H1 (cell line): Measurements from ENCODE around the gene NXN. TPM values are rescaled to one million over a fixed set of nuclear protein-coding genes. Genes with fewer than 3 reads are reported as not detected.

Experiments used
- CTCF ChIA-PET: fragments of 300-600 bp; sonication (Branson Sonifier 250); formaldehyde crosslinking; loops from one replicate; lab custom pipeline; 2021; ENCODE audit not compliant: partially characterized antibody; lab: Charles Lee
- POLR2A ChIA-PET: fragments of 300-600 bp; sonication (Branson Sonifier 250); formaldehyde crosslinking; loops from one replicate; lab custom pipeline; 2021; ENCODE audit warnings: inconsistent platforms; ENCODE audit not compliant: partially characterized antibody; lab: Charles Lee
- DNase-seq, 2 experiments: peaks; one replicate each; pipeline versions ENCODE4 v3.0.0 to v3.0.0-alpha.2; 2010 to 2022; ENCODE audit warnings: low spot score in 2 of 2, low read depth in 1 of 2, mixed read lengths in 1 of 2
- FAIRE-seq: peaks from 2 replicates; lab custom pipeline; 2011; peaks lifted over from hg19 to GRCh38; lab: Jason Lieb, UNC
- H2AFZ ChIP-seq: 2 replicates; pipeline ENCODE4 v1.8.1; 2012; ENCODE audit warnings: low read length, inconsistent platforms
- H2AK5ac ChIP-seq: 2 replicates; pipeline ENCODE4 v1.6.1; 2013; ENCODE audit warnings: low read depth, low read length
- H2BK120ac ChIP-seq: replicated peaks from 2 replicates; pipeline ENCODE3; 2013; ENCODE audit warnings: low read depth, low read length, inconsistent platforms
- H2BK12ac ChIP-seq: 2 replicates; pipeline ENCODE4 v1.6.1; 2013; ENCODE audit warnings: low read depth, low read length
- H2BK15ac ChIP-seq: 2 replicates; pipeline ENCODE4 v1.6.1; 2013; ENCODE audit warnings: low read length
- H2BK20ac ChIP-seq: 2 replicates; pipeline ENCODE4 v1.6.1; 2013; ENCODE audit warnings: low read length
- H2BK5ac ChIP-seq: 2 replicates; pipeline ENCODE4 v1.6.1; 2013; ENCODE audit warnings: low read depth, low read length
- H3K14ac ChIP-seq: 2 replicates; pipeline ENCODE4 v1.6.1; 2013; ENCODE audit warnings: inconsistent platforms; ENCODE audit not compliant: insufficient read length
- H3K18ac ChIP-seq: 2 replicates; pipeline ENCODE4 v1.6.1; 2013; ENCODE audit warnings: low read length; ENCODE audit errors: extremely low read depth
- H3K23ac ChIP-seq: 2 replicates; pipeline ENCODE4 v1.6.1; 2013; ENCODE audit warnings: inconsistent platforms; ENCODE audit not compliant: insufficient read length
- H3K23me2 ChIP-seq: 2 replicates; pipeline ENCODE4 v1.6.1; 2013; ENCODE audit warnings: low read depth, low read length
- H3K27ac ChIP-seq: 2 replicates; pipeline ENCODE4 v1.6.1; 2011; ENCODE audit warnings: low read depth, low read length, inconsistent platforms
- H3K27me3 ChIP-seq, 4 experiments: replicated peaks in 1 of 4; 1 replicate in 1 of 4; 2 replicates in 3 of 4; pipeline versions ENCODE4 v1.6.1 to v1.8.1; 2011 to 2013; ENCODE audit warnings: low read length in 3 of 4, mild to moderate bottlenecking in 3 of 4, inconsistent platforms in 2 of 4, mixed read lengths in 2 of 4, moderate library complexity in 1 of 4; ENCODE audit not compliant: control insufficient read depth in 3 of 4, insufficient read depth in 3 of 4; ENCODE audit errors: extremely low read depth in 1 of 4
- H3K36me3 ChIP-seq, 4 experiments: 2 replicates each; pipeline versions ENCODE4 v1.6.1 to v1.8.1; 2011 to 2013; ENCODE audit warnings: mild to moderate bottlenecking in 4 of 4, low read length in 3 of 4, moderate library complexity in 2 of 4, control low read depth in 1 of 4, inconsistent platforms in 1 of 4; ENCODE audit not compliant: insufficient read depth in 4 of 4, control insufficient read depth in 2 of 4
- H3K4ac ChIP-seq: replicated peaks from 2 replicates; pipeline ENCODE3; 2013; ENCODE audit warnings: low read length, low read depth, mixed read lengths, inconsistent platforms; ENCODE audit not compliant: insufficient read length
- H3K4me1 ChIP-seq, 4 experiments: replicated peaks in 1 of 4; 1 replicate in 1 of 4; 2 replicates in 3 of 4; pipeline versions ENCODE4 v1.6.1 to v1.8.1; 2011 to 2013; ENCODE audit warnings: low read length in 3 of 4, inconsistent platforms in 2 of 4, mixed read lengths in 1 of 4; ENCODE audit not compliant: insufficient read depth in 4 of 4, control insufficient read depth in 3 of 4
- H3K4me2 ChIP-seq, 2 experiments: 2 replicates each; pipeline versions ENCODE4 v1.6.1 to v1.8.1; 2011 to 2013; ENCODE audit warnings: low read depth in 2 of 2, low read length in 2 of 2, control low read depth in 1 of 2, inconsistent platforms in 1 of 2, mild to moderate bottlenecking in 1 of 2; ENCODE audit not compliant: insufficient read depth in 1 of 2
- H3K4me3 ChIP-seq, 4 experiments: fragments of 200-600, 300-600 bp in 1 of 4; sonication (generic), shearing (Covaris generic), sonication (Bioruptor Twin) in 1 of 4; 2 replicates each; pipeline versions ENCODE4 v1.5.1 to v1.8.1; 2011 to 2016; ENCODE audit warnings: low read length in 4 of 4, low read depth in 3 of 4, control low read depth in 2 of 4, inconsistent platforms in 2 of 4, mild to moderate bottlenecking in 2 of 4, mixed read lengths in 1 of 4, moderate library complexity in 1 of 4; ENCODE audit not compliant: insufficient read depth in 2 of 4; ENCODE audit errors: extremely low read depth in 1 of 4
- H3K56ac ChIP-seq: replicated peaks from 2 replicates; pipeline ENCODE3; 2013; ENCODE audit warnings: low read depth, mild to moderate bottlenecking, mixed read lengths, low read length, inconsistent platforms; ENCODE audit not compliant: insufficient read length
- H3K79me1 ChIP-seq: 2 replicates; pipeline ENCODE4 v1.6.1; 2013; ENCODE audit warnings: low read depth, low read length, control low read depth
- H3K79me2 ChIP-seq, 2 experiments: 2 replicates each; pipeline versions ENCODE4 v1.6.1 to v1.8.1; 2012 to 2013; ENCODE audit warnings: low read length in 2 of 2, mild to moderate bottlenecking in 2 of 2, inconsistent platforms in 1 of 2; ENCODE audit not compliant: insufficient read depth in 2 of 2, control insufficient read depth in 1 of 2
- H3K9ac ChIP-seq, 4 experiments: replicated peaks in 1 of 4; 1 replicate in 1 of 4; 2 replicates in 3 of 4; pipeline versions ENCODE4 v1.6.1 to v1.8.1; 2011 to 2013; ENCODE audit warnings: low read depth in 3 of 4, low read length in 3 of 4, control low read depth in 2 of 4, mild to moderate bottlenecking in 2 of 4, moderate library complexity in 2 of 4, inconsistent platforms in 1 of 4; ENCODE audit errors: extremely low read depth in 1 of 4
- H3K9me3 ChIP-seq, 2 experiments: 2 replicates each; pipeline versions ENCODE4 v1.6.1 to v1.8.1; 2012 to 2013; ENCODE audit warnings: mild to moderate bottlenecking in 2 of 2, moderate library complexity in 2 of 2, control low read depth in 1 of 2, inconsistent platforms in 1 of 2, low read depth in 1 of 2, low read length in 1 of 2, mixed read lengths in 1 of 2; ENCODE audit not compliant: insufficient read depth in 2 of 2
- H4K20me1 ChIP-seq, 2 experiments: replicated peaks in 1 of 2; 2 replicates each; pipeline versions ENCODE3 to v1.8.1; 2011 to 2013; ENCODE audit warnings: inconsistent platforms in 2 of 2, low read length in 2 of 2, mild to moderate bottlenecking in 1 of 2; ENCODE audit not compliant: insufficient read depth in 2 of 2, control insufficient read depth in 1 of 2
- H4K5ac ChIP-seq: 2 replicates; pipeline ENCODE4 v1.6.1; 2013; ENCODE audit warnings: low read length, low read depth, mixed read lengths, inconsistent platforms; ENCODE audit not compliant: insufficient read length
- H4K8ac ChIP-seq: 2 replicates; pipeline ENCODE4 v1.8.0; 2013; ENCODE audit warnings: mild to moderate bottlenecking, moderate library complexity, low read length, inconsistent platforms; ENCODE audit not compliant: insufficient read depth; ENCODE audit errors: extremely low read depth
- H4K91ac ChIP-seq: replicated peaks from 2 replicates; pipeline ENCODE3; 2013; ENCODE audit warnings: low read length, mixed read lengths, inconsistent platforms; ENCODE audit not compliant: insufficient read length
- BRCA1 ChIP-seq: IDR thresholded peaks from 2 replicates; pipeline ENCODE4 v1.6.1; 2012; ENCODE audit warnings: low read depth, low read length, improper control_type of control experiment
- CBX8 ChIP-seq: fragments of 300-800, 300-1000 bp; sonication (generic); IDR thresholded peaks from 2 replicates; pipeline ENCODE4 v1.7.1; 2016; ENCODE audit warnings: low read depth, low read length, borderline replicate concordance
- CEBPB ChIP-seq: IDR thresholded peaks from 2 replicates; pipeline ENCODE4 v1.6.1; 2012; ENCODE audit warnings: low read depth, low read length
- CHD1 ChIP-seq: IDR thresholded peaks from 2 replicates; pipeline ENCODE4 v1.6.1; 2012; ENCODE audit warnings: low read depth, low read length, improper control_type of control experiment
- CREB1 ChIP-seq: IDR thresholded peaks from 2 replicates; pipeline ENCODE4 v1.6.1; 2012; ENCODE audit warnings: inconsistent platforms
- FOSL1 ChIP-seq: IDR thresholded peaks from 2 replicates; pipeline ENCODE4 v1.6.1; 2011; ENCODE audit warnings: mild to moderate bottlenecking, low read depth, low read length, moderate library complexity; ENCODE audit not compliant: insufficient read depth
- HDAC6 ChIP-seq: IDR thresholded peaks from one replicate; pipeline ENCODE4 v1.7.1; 2012; ENCODE audit warnings: low read depth, mild to moderate bottlenecking, inconsistent platforms, low read length, moderate library complexity
- POU5F1 ChIP-seq: IDR thresholded peaks from 2 replicates; pipeline ENCODE4 v1.6.1; 2011; ENCODE audit warnings: low read depth, mild to moderate bottlenecking, low read length, moderate library complexity
- RFX5 ChIP-seq: IDR thresholded peaks from 2 replicates; pipeline ENCODE4 v1.6.1; 2011; ENCODE audit warnings: low read depth, low read length, improper control_type of control experiment, borderline replicate concordance
- SP2 ChIP-seq: IDR thresholded peaks from 2 replicates; pipeline ENCODE4 v1.6.1; 2012; ENCODE audit warnings: mild to moderate bottlenecking, low read length, inconsistent platforms
- SRF ChIP-seq: IDR thresholded peaks from 2 replicates; pipeline ENCODE4 v1.6.1; 2011; ENCODE audit warnings: mild to moderate bottlenecking, low read depth, low read length, moderate library complexity
- TAF7 ChIP-seq: optimal IDR thresholded peaks from 2 replicates; pipeline ENCODE3; 2011; ENCODE audit warnings: low read depth, mild to moderate bottlenecking, inconsistent platforms, low read length, moderate library complexity, borderline replicate concordance
- TEAD4 ChIP-seq: IDR thresholded peaks from 2 replicates; pipeline ENCODE4 v1.6.1; 2012; ENCODE audit warnings: low read depth, low read length, inconsistent platforms, mixed read lengths
- WGBS, 2 experiments: shearing (Covaris generic) in 1 of 2; methylation state at CpG; one replicate each; pipeline versions ENCODE4 v1.1.6 to v1.1.7; 2013 to 2015; ENCODE audit warnings: low lambda C conversion rate in 2 of 2, mixed read lengths in 2 of 2, inconsistent platforms in 1 of 2, low coverage in 1 of 2, missing lambda C conversion rate in 1 of 2; ENCODE audit not compliant: insufficient replicate concordance in 2 of 2, insufficient coverage in 1 of 2, insufficient read length in 1 of 2; ENCODE audit errors: extremely low coverage in 1 of 2, missing lambda C conversion rate in 1 of 2; 5-methylcytosine and 5-hydroxymethylcytosine counted together
- polyA plus RNA-seq, 7 experiments: library from polyadenylated mRNA; depleted of rRNA in 3 of 7; stranded (reverse) in 5 of 7; unstranded in 2 of 7; fragments of >200 nt in 5 of 7; fragments of 200-250 nt in 2 of 7; gene quantifications; 1 replicate in 5 of 7; 2 replicates in 1 of 7; 4 replicates in 1 of 7; pipeline versions ENCODE4 v1.2.1 to v1.2.3, GENCODE V29; 2011 to 2013; ENCODE audit warnings: missing spikeins in 2 of 7, mixed read lengths in 2 of 7
- total RNA-seq: library from RNA; stranded (reverse); fragmentation: NEBNext Ultra II Directional; extraction: Animal tissue kit (Norgen Biotek cat#: 25700); gene quantifications from 2 replicates; pipeline ENCODE4 v1.2.1, GENCODE V29; 2021
- TF ChIP-seq, protein P1 (sequence below): IDR thresholded peaks from 2 replicates; pipeline ENCODE4 v1.6.1; 2012; ENCODE audit warnings: low read length, inconsistent platforms

The NXN gene
- total and polyA plus RNA-seq, 2 of the 8 experiments (the other 6 are each of a cell fraction or from before 2014, with no cell fraction given): 94.1 to 107 TPM

- ChIA-PET POLR2A (interaction anchor here (0.7 kb wide), 1 partner anchor 68 kb away, joined by 3 read pairs; no protein-coding TSS in a partner anchor), CTCF (interaction anchor here (0.6 to 7.2 kb wide), 6 partner anchors 20 to 117 kb away, joined by 3 to 73 read pairs (median 4); partner anchors contain the start of gene NXN)
- Histone ChIP-seq H3K79me1 (peaks cover 11% of the 10 kb centered on the region), H2BK120ac (no peak overlapping the region), H3K18ac (no peak overlapping the region), H2AFZ (no peak overlapping the region), H4K91ac (no peak overlapping the region), H2BK15ac (no peak overlapping the region), H3K56ac (no peak overlapping the region), H3K79me2 (peaks cover 0 to 65% of the 10 kb centered on the region in 2 experiments; a peak in 3 of 4 replicates), H3K4me2 (no peak overlapping the region), H3K27me3 (no peaks in the 10 kb centered on the region), H2BK12ac (no peak overlapping the region), H3K9ac (no peak overlapping the region), H3K27ac (no peak overlapping the region), H2AK5ac (no peak overlapping the region), H4K20me1 (peaks cover 0 to 11% of the 10 kb centered on the region in 2 experiments), H3K9me3 (no peaks in the 10 kb centered on the region), H2BK20ac (no peak overlapping the region), H3K23ac (no peak overlapping the region), H3K14ac (no peak overlapping the region), H3K36me3 (no peaks in the 10 kb centered on the region), H3K23me2 (no peaks in the 10 kb centered on the region; the same call in 1 of the 2 replicates), H4K5ac (no peak overlapping the region), H3K4me3 (no peak overlapping the region), H3K4me1 (peaks cover 2 to 38% (median 3%) of the 10 kb centered on the region in 4 experiments), H3K4ac (no peak overlapping the region), H4K8ac (no peak overlapping the region), H2BK5ac (no peak overlapping the region)
- DNase-seq (no peak), FAIRE-seq (no peak)
- WGBS, 2 experiments: 94% methylated on average over 6 of the region's 6 CpGs; no CpG with 5 or more reads in 1 of the 2 experiments
- TF ChIP-seq CEBPB: no peak
- TF ChIP-seq, protein P1, sequence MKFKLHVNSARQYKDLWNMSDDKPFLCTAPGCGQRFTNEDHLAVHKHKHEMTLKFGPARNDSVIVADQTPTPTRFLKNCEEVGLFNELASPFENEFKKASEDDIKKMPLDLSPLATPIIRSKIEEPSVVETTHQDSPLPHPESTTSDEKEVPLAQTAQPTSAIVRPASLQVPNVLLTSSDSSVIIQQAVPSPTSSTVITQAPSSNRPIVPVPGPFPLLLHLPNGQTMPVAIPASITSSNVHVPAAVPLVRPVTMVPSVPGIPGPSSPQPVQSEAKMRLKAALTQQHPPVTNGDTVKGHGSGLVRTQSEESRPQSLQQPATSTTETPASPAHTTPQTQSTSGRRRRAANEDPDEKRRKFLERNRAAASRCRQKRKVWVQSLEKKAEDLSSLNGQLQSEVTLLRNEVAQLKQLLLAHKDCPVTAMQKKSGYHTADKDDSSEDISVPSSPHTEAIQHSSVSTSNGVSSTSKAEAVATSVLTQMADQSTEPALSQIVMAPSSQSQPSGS: no peak
- TF ChIP-seq RFX5: no peak
- no peak for TF ChIP-seq CREB1
- TF ChIP-seq CBX8: no peak
- TF ChIP-seq HDAC6: no peak
- no peak for TF ChIP-seq FOSL1
- TF ChIP-seq POU5F1: no peak
- no peak for TF ChIP-seq TAF7
- no peak for TF ChIP-seq SRF
- no peak for TF ChIP-seq CHD1
- TF ChIP-seq TEAD4: no peak
- TF ChIP-seq SP2: no peak
- TF ChIP-seq BRCA1: no peak
Measured at GRCh38 chr17:881778-882177, 97.8 kb downstream of the NXN start.
